Neural cell (in vitro differentiated cells): ENCODE results near the gene FOXJ3.

Experiments used
- CTCF ChIP-seq: fragments of 450-650 bp; IDR thresholded peaks from 2 replicates; pipeline ENCODE4 v1.5.1; 2014; ENCODE audit warnings: antibody characterized with exemption, mild to moderate bottlenecking, moderate library complexity; ENCODE audit not compliant: poor library complexity, severe bottlenecking
- EP300 ChIP-seq: fragments of 450-650 bp; conservative IDR thresholded peaks from 2 replicates; pipeline ENCODE4 v1.6.1; 2014; ENCODE audit warnings: antibody characterized with exemption, mild to moderate bottlenecking, moderate library complexity; ENCODE audit not compliant: poor library complexity, severe bottlenecking
- EZH2 ChIP-seq: fragments of 200-600, 300-800 bp; shearing (Covaris generic), sonication (generic); IDR thresholded peaks from 2 replicates; pipeline ENCODE4 v1.6.1; 2014; ENCODE audit warnings: antibody characterized with exemption, low read length, borderline replicate concordance, mild to moderate bottlenecking; ENCODE audit not compliant: insufficient read depth, poor library complexity, severe bottlenecking
- POLR2AphosphoS5 ChIP-seq: IDR thresholded peaks from 2 replicates; pipeline ENCODE4 v1.6.1; 2012
- REST ChIP-seq: IDR thresholded peaks from 2 replicates; pipeline ENCODE4 v1.6.1; 2012; ENCODE audit warnings: borderline replicate concordance

- no peak for TF ChIP-seq CTCF
- no peak for TF ChIP-seq EP300
- TF ChIP-seq POLR2AphosphoS5: no peak
- TF ChIP-seq EZH2: no peak
- TF ChIP-seq REST: no peak
These were observed 74.5 kb downstream of the FOXJ3 start for GRCh38 chr1:42260376-42261070.
